ENCODE data around the gene PSMC4. TPM values are rescaled to one million over a fixed set of nuclear protein-coding genes. Genes with fewer than 3 reads are reported as not detected.

Gene PSMC4
- total RNA-seq, 1 experiment from 2014 or later: 120 TPM

- Histone ChIP-seq H3K4me3 (replicated peaks in 1 of 2; ENCODE audit: low read depth in 1 of 2, low read length in 2 of 2) (no peak overlapping the region), H3K9me2 (ENCODE audit: insufficient read depth) (no peaks in the 10 kb centered on the region), H3K4me1 (ENCODE audit: control insufficient read depth in 1 of 2, insufficient read depth in 2 of 2, low read length in 2 of 2) (peaks cover 6 to 18% of the 10 kb centered on the region in 2 experiments), H3K27ac (ENCODE audit: low read depth, low read length) (no peak overlapping the region), H3K9ac (ENCODE audit: low read length) (no peak overlapping the region), H3K4me2 (ENCODE audit: low read length) (no peak overlapping the region), H3K36me3 (ENCODE audit: control insufficient read depth in 1 of 2, insufficient read depth in 2 of 2, low read length in 2 of 2) (peaks cover 3 to 4% of the 10 kb centered on the region in 2 experiments; a peak in 2 of 4 replicates), H4K20me1 (ENCODE audit: insufficient read depth) (no peaks in the 10 kb centered on the region), H3K9me3 (ENCODE audit: control insufficient read depth in 1 of 2, insufficient read depth in 1 of 2, low read depth in 1 of 2, low read length in 2 of 2) (no peaks in the 10 kb centered on the region), H2AFZ (ENCODE audit: low read depth, low read length, poor library complexity, severe bottlenecking) (no peak overlapping the region), H3K27me3 (ENCODE audit: insufficient read depth, low read length) (no peaks in the 10 kb centered on the region), H3K79me2 (ENCODE audit: insufficient read depth, low read length) (peaks cover 32% of the 10 kb centered on the region)
- ChIA-PET POLR2A (no interaction called here), RAD21 (ENCODE audit: low non-redundant PET in 1 of 2, low total read pairs in 2 of 2, uncharacterized antibody in 2 of 2, unreplicated experiment in 2 of 2) (no interaction called here), CTCF (no interaction called here)
- TF ChIP-seq POLR2AphosphoS5 (IDR thresholded peaks at IDR 0.05; ENCODE audit: low read depth, low read length) (no peak), REST (IDR thresholded peaks at IDR 0.05; ENCODE audit: low read depth) (no peak), JUND (IDR thresholded peaks at IDR 0.05) (no peak), SP1 (IDR thresholded peaks at IDR 0.05; ENCODE audit: low read depth) (no peak), EZH2phosphoT487 (IDR thresholded peaks at IDR 0.05; ENCODE audit: borderline replicate concordance) (no peak), ZFX (IDR thresholded peaks at IDR 0.05) (no peak), ZBTB33 (IDR thresholded peaks at IDR 0.05; ENCODE audit: extremely low read depth, insufficient replicate concordance, low read length) (no peak), CTCF (IDR thresholded peaks at IDR 0.05 in 2 of 3, conservative IDR thresholded peaks at IDR 0.05 in 1 of 3; ENCODE audit: borderline replicate concordance in 1 of 3, insufficient read depth in 1 of 3, low read depth in 2 of 3, low read length in 2 of 3) (no peak), CBX3 (IDR thresholded peaks at IDR 0.05; ENCODE audit: low read depth) (no peak), ZNF274 (IDR thresholded peaks at IDR 0.05; ENCODE audit: low read depth, low read length) (no peak), ELF1 (IDR thresholded peaks at IDR 0.05; ENCODE audit: borderline replicate concordance, low read depth) (no peak), SRF (IDR thresholded peaks at IDR 0.05; ENCODE audit: low read depth) (no peak), MAX (IDR thresholded peaks at IDR 0.05) (no peak), ATF3 (IDR thresholded peaks at IDR 0.05) (no peak), POLR2A (IDR thresholded peaks at IDR 0.05; ENCODE audit: borderline replicate concordance, extremely low read depth, insufficient read depth, insufficient read length) (no peak), EZH2 (IDR thresholded peaks at IDR 0.05) (no peak), RAD21 (IDR thresholded peaks at IDR 0.05; ENCODE audit: low read depth) (no peak), FOSL1 (IDR thresholded peaks at IDR 0.05; ENCODE audit: low read depth) (no peak)
- no TSS peak for BruUV-seq (replicated peaks)
- intact Hi-C loops (cut with micrococcal nuclease): no loop called here
- DNase-seq (ENCODE audit: low read depth, low spot score): no peak
- no peak for ATAC-seq
Measured at GRCh38 chr19:39967561-39967960, 3.4 kb upstream of the PSMC4 start.

All from HCT116 (cell line).